ENCODE data around the gene FCRLB. TPM values are rescaled to one million over a fixed set of nuclear protein-coding genes. Genes with fewer than 3 reads are reported as not detected.

The FCRLB gene
- total RNA-seq, 4 donors from 2014 or later, result 0.15 to 0.81 (median 0.23) TPM; not detected in 1

- ATAC-seq, result no peak
- WGBS, 2 donors (ENCODE audit: low coverage in 1 of 2), result 27 to 39% methylated on average over 5 to 7 of the region's 38 CpGs
These were observed 6.0 kb downstream of the FCRLB start for GRCh38 chr1:161727256-161727924.

GRCh38 chr1:161728376-161729226 lies 7.3 kb downstream of the FCRLB start:
- Histone ChIP-seq H3K36me3 (no peaks in the 10 kb centered on the region), H3K27ac (no peak overlapping the region), H3K27me3 (peaks cover 4% of the 10 kb centered on the region), H3K4me1 (peaks cover 0 to 22% (median 4%) of the 10 kb centered on the region in 3 donors), H3K4me3 (no peak overlapping the region), H3K9me3 (no peaks in the 10 kb centered on the region)
- WGBS, 2 donors (ENCODE audit: low coverage in 1 of 2), result 73 to 93% methylated on average over 4 of the region's 7 CpGs
- ATAC-seq, result no peak
- no peak for TF ChIP-seq EP300 (IDR thresholded peaks at IDR 0.05)
- no peak for TF ChIP-seq CTCF (IDR thresholded peaks at IDR 0.05)
- no peak for TF ChIP-seq POLR2A (IDR thresholded peaks at IDR 0.05)
- no peak for TF ChIP-seq POLR2AphosphoS5 (IDR thresholded peaks at IDR 0.05)

More at GRCh38 chr1:161727256-161727924, 6.0 kb downstream of the FCRLB start:
- Histone ChIP-seq H3K4me1 (peaks cover 0 to 22% (median 4%) of the 10 kb centered on the region in 3 donors), H3K27me3 (peaks cover 10% of the 10 kb centered on the region), H3K9me3 (no peaks in the 10 kb centered on the region), H3K4me3 (peak overlapping the region; percentile 68 to 87), H3K36me3 (no peaks in the 10 kb centered on the region), H3K27ac (peak overlapping the region in 3 of 4 donors; percentile 82 to 85 (median 84))
- TF ChIP-seq POLR2A (IDR thresholded peaks at IDR 0.05) (no peak), CTCF (IDR thresholded peaks at IDR 0.05) (no peak), POLR2AphosphoS5 (IDR thresholded peaks at IDR 0.05) (no peak), EP300 (IDR thresholded peaks at IDR 0.05) (no peak)

- H3K9me3 ChIP-seq, result no peaks in the 10 kb centered on the region
- ATAC-seq, result no peak
- no peak for TF ChIP-seq EP300 (IDR thresholded peaks at IDR 0.05)
- TF ChIP-seq CTCF (IDR thresholded peaks at IDR 0.05), result no peak
- no peak for TF ChIP-seq POLR2AphosphoS5 (IDR thresholded peaks at IDR 0.05)
- TF ChIP-seq POLR2A (IDR thresholded peaks at IDR 0.05), result no peak
- no peak overlapping the region for H3K4me3 ChIP-seq
- H3K27ac ChIP-seq, result no peak overlapping the region
- H3K36me3 ChIP-seq, result no peaks in the 10 kb centered on the region
- 72 to 75% methylated on average over 2 of the region's 6 CpGs for WGBS, 2 donors (ENCODE audit: low coverage in 1 of 2)
- H3K4me1 ChIP-seq, result peaks cover 0 to 22% (median 4%) of the 10 kb centered on the region in 3 donors
- H3K27me3 ChIP-seq, result no peaks in the 10 kb centered on the region
These were observed 8.8 kb downstream of the FCRLB start for GRCh38 chr1:161730050-161730564.

- Histone ChIP-seq H3K36me3 (no peaks in the 10 kb centered on the region), H3K4me3 (no peak overlapping the region), H3K27me3 (peaks cover 3% of the 10 kb centered on the region), H3K27ac (no peak overlapping the region), H3K4me1 (peaks cover 0 to 10% (median 0%) of the 10 kb centered on the region in 3 donors), H3K9me3 (no peaks in the 10 kb centered on the region)
- TF ChIP-seq POLR2A (IDR thresholded peaks at IDR 0.05) (no peak), POLR2AphosphoS5 (IDR thresholded peaks at IDR 0.05) (no peak), EP300 (IDR thresholded peaks at IDR 0.05) (no peak), CTCF (IDR thresholded peaks at IDR 0.05) (no peak)
- WGBS, 2 donors (ENCODE audit: low coverage in 1 of 2), result 72 to 84% methylated on average over 5 to 6 of the region's 6 CpGs
- no peak for ATAC-seq
These were observed 9.9 kb downstream of the FCRLB start for GRCh38 chr1:161731241-161731640.
